GM18873 (cell line): ENCODE measurements around the gene ARL14EPL.
A peak's percentile ranks its signal among the peaks of the same experiment; 100 is the strongest.
"Not testable (repeated sequence)": the region's sequence is repeated elsewhere in the genome, so short reads cannot be mapped to it uniquely, and the experiment has no call there.

Source experiments
- ATAC-seq: cut with Tn5 transposase; IDR thresholded peaks from one replicate; pipeline ENCODE4 v1.9.1; 2021; ENCODE audit warnings: mild to moderate bottlenecking, moderate library complexity, moderate number of reproducible peaks; ENCODE audit not compliant: unreplicated experiment, low FRiP score

The ARL14EPL gene

DNA sequence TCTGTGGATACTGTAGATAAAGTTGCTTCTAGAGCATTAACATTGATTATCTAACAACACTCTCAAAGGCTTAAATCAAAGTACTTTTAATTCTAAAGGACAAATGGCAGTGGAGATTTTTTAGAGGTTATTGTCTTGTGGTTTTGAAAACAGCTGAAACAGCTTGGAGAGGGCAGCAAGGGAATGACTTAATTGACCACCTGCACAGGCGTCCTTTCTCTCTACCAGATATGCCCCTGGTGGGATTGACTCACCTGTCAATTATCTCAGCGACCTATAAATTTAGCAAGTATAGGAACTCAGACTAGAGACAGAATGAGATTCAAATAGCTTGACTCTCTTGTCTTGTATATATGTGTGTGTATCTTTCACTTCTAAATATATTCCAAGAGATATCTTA lies 13.5 kb downstream of the ARL14EPL start:
- no peak for ATAC-seq

DNA sequence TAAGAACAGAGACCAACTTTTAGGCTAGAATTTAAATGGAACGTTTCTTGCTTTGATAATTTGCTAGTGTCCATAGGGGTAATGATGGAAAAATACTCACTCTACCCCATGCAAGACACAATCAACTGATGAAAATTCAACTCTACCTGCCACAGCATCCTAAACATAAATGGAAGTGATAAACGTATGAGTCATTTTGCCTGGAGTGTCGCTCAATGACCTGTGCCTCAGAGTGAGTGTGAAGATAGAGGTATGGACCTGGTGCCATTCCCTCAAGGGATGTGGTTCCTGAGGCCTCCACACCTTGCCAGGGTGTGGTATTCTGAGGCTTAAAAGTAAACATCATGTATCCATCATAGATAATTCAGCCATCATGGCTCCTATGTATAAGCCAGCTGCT lies 14.0 kb downstream of the ARL14EPL start:
- no peak for ATAC-seq

DNA sequence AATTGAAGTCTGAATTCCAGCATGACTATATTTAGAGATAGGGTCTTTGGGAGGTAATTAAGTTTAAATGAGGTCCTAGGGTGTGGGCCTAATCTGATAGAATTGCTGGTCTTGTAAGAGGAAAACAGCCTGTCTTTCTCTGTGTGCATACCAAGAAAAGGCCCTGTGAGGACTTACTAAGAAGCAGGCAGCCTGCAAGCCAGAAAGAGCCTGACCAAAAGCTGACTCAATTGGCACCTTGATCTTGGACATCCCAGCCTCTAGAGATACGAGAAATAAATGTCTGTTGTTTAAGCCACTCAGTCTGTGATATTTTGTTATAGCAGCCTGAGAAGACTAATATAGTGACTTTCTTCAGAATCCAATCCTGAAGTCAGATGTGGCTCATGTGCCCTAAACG lies 14.6 kb downstream of the ARL14EPL start:
- no peak for ATAC-seq

DNA sequence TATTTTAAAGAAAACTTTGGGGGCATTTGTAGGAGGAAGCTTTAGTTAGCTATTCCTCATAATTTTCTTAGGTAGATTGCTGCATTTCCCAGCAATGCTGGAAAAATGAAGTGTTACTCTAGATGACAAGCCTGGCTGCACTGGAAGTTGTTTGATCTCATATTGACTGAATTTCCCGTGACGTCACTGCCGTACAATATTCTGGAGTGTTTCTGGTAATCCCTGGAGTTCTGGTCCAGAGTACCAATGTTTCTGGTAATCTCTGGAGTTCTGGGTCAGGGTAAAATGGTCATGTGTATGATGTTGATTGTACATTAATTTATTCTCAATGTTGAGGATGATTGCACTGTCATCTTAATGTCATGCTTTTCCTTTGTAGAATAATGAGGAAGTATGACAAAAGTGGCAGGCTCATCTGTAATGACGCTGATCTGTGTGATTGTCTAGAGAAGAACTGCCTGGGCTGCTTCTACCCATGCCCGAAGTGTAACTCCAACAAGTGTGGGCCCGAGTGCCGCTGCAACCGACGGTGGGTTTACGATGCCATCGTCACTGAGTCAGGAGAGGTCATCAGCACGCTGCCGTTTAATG lies 26.2 kb downstream of the ARL14EPL start:
- no peak for ATAC-seq

DNA sequence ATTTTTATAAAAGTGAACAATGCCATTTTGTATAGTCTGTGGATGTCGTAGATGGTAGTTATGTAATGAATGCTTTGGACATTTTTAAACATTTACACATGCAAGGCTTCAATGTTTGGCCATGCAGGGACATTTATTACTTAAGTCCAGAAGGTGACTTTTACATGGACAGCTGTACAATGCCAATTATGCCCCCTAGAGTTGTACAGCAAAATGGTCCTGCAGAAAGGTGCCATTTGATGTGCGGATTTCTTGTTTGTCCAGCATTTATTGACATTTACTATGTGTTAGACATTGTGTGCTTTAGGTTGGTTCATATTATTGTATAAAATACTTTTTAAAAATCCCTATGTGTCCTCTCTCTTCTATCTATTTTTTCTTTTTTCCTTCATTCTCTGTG lies 30.1 kb downstream of the ARL14EPL start:
- ATAC-seq: no peak

DNA sequence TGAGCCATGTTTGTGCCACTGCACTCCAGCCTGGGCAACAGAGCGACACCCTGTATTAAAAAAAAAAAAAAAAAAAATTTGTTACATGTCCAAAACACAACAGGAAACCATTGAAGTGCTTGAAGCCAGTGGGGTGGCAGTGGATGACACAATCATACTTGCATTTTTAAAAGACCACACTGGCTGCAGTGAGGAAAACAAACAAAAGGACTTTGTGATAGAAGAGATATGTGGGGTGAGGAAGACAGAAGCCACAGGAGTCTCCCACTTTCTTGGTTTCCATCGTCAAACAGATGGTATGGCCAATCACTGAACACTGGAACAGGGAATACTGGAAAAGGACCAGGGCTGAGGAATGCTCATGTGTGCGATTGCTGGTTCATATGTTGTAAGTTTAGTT lies 31.7 kb downstream of the ARL14EPL start:
- no peak for ATAC-seq

DNA sequence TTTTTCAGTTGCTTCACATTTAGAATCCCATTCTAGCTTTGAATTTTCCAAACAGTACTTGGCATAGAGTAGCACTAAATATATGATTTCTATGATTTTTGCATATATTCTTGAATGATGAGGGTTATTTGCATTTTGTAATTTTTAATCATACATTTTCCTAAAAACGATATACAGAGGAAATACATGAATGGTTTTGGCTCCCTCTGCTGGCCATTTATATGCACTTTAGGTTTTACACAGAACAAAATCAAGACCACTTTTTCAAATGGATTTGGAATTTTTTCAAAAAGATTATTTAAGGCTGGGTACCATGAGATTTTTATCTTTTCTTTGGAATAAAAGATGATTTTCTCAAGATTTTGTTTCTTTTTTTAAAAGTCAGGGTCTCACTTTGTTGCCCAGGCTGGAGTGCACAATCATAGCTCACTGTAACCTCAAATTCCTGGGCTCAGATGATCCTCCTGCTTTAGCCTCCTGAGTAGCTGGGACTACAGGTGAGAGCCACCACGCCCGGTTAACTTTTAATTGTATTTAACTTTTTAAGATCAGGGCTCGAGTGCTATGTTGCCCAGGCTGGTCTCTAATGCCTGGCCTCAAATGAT lies 35.9 kb downstream of the ARL14EPL start:
- ATAC-seq: no peak

DNA sequence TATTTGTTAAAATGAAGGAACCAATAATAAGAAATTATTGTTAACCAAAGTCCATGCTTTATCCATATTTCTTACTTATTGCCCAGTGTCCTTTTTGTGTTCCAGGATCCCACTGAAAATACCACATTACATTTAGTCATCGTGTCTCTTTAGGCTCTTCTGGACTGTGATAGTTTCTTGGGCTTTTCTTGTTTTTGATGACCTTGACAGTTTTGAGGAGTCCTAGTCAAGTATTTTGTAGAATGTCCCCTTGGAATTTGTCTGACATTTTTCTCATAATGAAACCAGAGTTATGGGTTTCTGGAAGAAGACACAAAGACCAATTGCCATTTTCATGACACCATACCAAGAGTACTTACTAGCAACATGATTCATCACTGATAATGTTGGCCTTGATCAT lies 38.9 kb downstream of the ARL14EPL start:
- ATAC-seq: no peak

DNA sequence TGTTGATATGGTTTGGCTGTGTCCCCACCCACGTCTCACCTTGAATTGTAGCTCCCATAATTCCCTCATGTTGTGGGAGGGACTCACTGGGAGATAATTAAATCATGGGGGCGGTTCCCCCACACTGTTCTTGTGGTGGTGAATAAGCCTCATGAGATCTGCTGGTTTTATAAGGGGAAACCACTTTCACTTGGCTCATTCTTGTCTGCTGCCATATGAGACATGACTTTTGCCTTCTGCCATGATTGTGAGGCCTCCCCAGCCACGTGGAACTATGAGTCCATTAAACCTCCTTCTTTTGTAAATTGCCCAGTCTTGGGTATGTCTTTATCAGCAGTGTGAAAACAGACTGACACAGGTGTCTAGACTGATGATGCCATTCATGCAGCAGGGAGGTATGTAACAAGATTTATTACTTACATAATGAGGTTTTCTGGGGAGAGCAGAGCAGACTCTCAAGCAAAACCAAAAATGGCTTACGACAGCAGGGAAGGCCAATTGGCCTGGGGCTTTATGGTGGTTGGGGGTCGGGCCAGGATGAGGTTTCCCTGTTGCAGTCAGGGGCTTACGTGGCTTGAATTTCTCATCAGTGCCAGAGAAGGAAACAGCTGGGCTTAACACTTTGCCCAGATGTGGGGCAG lies 43.0 kb downstream of the ARL14EPL start:
- ATAC-seq: no peak

DNA sequence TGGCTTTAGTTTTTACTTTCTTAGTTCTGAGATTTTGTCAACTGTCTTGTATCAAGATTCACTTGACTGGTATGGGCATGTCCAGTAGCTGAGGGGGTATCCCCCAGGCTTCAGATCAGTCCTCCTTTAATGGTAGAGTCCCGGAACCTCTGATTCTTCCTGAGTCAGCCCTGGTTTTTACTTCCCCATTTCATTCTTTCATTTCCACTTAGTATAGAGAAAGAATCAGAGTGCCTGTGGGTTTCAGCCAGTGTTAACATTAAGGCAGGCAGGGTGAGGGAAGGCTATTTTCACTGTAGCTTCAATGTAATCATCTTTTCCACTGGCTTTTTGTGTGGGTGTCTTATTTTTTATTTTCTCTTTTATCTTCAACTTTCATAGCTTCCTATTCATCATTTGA lies 44.2 kb downstream of the ARL14EPL start:
- peak; percentile 99 for ATAC-seq

DNA sequence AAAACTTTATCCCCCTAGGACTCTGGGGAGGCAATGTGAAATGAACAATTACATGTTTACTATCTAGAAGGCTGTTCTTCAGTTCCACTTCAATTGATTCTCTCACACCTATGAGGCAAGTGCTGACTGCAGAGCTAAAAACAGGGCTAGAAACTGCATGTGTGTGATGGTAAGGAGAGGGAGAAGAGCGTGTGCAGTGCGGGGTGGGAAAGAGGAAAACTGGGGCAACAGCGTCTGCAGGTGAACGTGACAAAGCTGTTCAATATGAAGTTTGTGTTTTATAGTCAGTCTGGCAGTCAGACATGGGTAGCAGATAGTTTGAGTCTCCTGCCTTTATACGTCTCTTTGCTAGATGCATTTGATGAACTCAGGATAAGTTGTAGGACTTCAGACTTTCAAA lies 45.9 kb downstream of the ARL14EPL start:
- ATAC-seq: no peak

DNA sequence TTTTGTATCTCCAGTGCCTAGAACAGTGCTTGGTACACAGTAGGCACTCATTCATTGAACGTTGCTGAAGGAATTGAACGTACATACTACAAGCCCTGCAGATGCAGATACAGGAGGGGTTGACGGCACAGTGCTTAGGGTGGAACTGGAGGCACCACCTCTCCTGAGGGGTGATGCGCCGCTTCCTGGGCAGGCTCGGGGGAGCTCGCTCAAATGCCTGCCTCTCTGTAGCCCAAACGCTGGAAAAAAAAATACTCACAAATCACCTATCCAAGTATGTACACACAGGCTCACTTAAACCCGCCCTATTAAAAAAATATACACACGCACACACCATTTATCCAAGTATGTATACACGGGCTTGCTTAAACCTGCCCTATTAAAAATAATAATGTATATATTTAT lies 52.0 kb downstream of the ARL14EPL start:
- peak; percentile 29 for ATAC-seq

DNA sequence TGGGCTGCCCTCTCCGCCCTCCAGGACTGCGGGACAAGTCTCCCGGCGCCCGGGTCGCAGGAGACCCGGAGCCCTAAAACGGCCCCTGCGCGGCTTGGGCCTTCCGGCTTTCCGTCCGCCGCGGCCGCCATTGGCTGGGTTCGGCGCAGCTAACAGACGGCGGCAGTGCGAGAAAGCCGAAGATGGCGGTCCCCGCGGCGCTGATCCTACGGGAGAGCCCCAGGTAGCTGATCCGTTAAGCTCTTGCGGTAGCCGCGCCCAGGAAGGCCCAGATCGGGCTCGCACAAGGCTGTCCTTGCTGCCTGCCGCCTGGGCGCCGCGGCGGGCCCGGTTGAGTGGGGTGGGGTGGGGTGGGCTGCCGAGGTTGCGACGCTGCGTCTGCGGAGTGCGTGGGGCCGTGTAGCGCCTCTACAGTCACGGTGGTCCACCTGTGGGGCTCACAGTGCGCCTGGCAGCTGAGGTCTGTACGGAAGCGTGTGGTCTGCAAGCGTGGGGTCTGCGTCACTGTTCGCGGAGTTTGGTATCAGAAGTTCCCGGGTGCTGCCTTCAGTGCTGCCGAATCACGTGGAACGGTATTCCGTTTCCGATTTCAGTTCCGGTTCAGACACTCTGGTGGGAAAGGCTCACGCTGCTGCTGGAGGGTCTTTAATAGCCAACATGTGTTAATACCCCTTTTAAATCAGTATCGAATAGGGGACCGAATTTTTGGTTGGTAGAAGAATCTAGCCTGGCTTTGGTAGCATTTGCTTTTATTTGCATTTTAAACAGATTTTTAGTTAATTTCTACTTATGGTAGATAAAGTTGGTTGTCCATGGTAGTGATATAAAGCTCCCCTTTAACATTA lies 52.8 kb downstream of the ARL14EPL start, which contains the start of gene COMMD10:
Gene COMMD10 (plus strand): TSS at position 155 of the 845 bp plus-strand sequence.
- ATAC-seq: peak; percentile 82

DNA sequence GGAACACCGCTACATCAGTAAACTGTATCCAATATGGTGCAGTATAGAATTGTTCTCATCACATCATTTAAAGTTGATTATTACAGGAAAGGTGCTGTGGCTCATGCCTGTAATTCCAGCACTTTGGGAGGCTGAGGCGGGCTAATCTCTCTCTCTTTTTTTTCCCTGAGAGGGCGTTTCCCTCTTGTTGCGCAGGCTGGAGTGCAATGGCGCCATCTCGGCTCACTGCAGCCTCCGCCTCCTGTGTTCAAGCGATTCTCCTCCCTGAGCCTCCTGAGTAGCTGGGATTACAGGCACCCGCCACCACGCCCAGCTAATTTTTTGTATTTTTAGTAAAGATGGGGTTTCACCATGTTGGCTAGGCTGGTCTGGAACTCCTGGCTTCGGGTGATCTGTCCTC lies 54.0 kb downstream of the ARL14EPL start:
- ATAC-seq: not testable (repeated sequence)

DNA sequence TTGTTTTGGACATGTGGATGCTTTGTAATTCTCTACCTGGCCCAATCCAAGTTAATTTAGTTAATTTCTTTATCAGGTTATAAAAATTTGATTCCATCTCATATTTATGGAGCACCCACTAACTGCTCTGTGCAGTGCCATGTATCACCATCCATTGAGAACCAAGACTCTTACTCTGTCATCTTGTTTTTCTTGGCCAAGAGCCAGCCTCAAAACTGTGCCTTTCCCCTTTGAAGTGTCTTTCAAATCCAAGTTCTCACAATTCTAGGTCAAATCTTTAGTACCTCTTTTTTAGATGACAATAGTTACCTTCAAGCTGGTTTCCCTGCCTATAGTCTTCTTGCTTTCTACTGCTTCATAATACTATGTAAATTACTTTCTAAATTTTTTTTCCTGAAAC lies 55.8 kb downstream of the ARL14EPL start:
- ATAC-seq: no peak

DNA sequence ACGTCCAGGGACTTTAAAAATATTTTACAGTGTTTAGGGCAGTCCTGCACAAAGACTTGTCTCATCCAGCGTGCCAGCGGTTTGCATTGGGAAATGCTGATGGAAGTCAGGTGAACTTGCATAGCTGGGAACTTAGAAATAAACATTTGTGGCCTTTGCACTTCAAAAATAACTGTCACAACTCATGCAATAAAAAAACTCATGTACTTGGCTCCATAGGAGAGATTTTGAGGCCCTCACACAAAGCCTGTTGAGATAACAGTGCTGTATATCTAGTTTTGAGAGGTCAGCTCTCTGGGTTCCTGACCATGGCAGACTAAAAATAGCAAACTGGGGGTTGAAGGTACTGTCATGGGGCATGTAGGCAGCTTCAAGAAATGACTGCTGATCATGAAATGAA lies 58.0 kb downstream of the ARL14EPL start:
- no peak for ATAC-seq

DNA sequence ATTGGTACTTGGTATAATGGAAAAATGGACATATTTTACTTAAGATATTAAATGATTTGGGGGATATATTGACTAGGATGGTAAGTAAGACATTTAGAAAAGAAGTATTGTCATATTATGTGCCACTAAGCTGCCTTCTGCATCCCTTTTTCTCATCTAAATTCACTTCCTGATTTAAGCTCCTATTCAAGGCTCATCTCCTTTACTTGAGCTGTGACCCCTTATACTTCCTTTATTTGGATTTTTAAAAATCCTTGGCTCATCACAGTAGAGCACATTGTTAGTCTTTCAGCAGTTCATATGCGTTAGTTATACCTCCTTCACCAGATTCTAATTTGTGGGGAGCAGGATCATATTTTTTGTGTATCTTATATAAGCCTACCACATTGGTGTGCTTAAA lies 59.1 kb downstream of the ARL14EPL start:
- no peak for ATAC-seq

DNA sequence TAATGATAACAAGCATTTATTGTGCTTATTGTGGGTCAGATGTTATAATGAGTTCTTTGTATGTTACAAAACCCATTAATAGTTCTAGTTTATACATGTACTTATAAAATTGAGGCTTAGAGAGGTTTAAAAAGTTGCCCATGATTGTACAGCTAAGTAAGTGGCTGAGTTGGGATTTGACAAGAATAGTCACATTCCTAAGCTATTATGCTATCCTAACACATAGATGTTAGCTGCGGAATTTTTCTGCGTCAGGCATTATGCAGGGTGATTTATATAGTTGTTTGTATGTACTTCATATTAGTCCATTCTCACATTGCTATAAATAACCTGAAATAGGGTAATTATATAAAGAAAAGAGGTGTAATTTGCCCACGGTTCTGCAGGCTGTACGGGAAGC lies 65.0 kb downstream of the ARL14EPL start:
- no peak for ATAC-seq

DNA sequence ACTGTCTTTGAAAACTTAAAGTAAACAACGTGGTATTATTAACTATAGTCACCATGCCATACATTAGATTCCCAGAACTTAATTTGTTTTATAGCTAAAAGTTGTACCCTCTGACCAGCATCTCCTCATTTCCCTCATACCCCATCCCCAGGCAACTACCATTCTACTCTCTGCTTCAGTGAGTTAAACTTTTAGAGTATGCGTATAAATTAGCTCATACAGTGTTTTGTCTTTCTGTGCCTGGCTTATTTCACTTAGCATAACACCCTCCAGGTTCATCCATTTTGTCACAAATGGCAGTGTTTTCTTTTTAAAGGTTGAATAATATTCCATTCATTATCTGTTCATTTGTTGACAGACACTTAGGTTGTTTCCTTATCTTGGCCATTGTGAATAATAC lies 66.7 kb downstream of the ARL14EPL start:
- ATAC-seq: no peak

DNA sequence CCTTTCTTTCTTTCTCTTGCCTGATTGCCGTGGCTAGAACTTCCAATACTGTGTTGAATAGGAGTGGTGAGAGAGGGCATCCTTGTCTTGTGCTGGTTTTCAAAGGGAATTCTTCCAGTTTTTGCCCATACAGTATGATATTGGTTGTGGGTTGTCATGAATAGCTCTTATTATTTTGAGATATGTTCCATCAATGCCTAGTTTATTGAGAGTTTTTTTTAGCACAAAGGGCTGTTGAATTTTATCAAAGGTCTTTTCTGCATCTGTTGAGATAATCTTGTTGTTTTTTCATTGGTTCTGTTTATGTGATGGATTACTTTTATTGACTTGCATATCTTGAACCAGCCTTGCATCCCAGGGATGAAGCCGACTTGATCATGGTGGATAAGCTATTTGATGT lies 72.7 kb downstream of the ARL14EPL start:
- ATAC-seq: not testable (repeated sequence)
